Cardiac ventricle fibroblast (primary cell): Measurements from ENCODE around the gene OR8A1. TPM values are rescaled to one million over a fixed set of nuclear protein-coding genes. Genes with fewer than 3 reads are reported as not detected.

Experiments
- total RNA-seq: library from RNA; depleted of rRNA; stranded (reverse); fragments of >200 nt; gene quantifications from 2 replicates; pipeline ENCODE4 v1.2.3, GENCODE V29; 2015

Gene OR8A1
- not detected in 2 replicates for total RNA-seq

DNA sequence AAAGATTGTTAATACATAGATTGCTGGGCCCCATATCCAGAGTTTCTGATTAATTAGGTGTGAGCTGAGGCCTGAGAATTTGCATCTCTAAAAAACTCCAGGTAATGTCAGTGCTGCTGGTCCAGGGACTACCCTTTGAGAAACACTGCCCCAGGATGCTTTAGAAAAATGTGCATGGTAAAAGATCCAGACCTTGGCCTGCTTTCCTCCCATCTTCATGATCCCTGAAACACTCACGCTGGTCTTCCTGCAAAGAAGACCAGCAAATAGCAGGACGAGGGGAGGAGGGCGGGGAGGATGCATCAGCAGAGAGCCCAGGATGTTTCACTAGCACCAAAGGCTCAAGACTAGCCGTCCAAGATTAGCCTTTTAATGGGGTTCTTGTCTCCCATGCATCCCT lies at the start of gene OR8A1:
OR8A1 (plus strand) TSS at position 301 of the 400 bp plus-strand sequence. CDS start 123 bp downstream, outside the sequence.

DNA sequence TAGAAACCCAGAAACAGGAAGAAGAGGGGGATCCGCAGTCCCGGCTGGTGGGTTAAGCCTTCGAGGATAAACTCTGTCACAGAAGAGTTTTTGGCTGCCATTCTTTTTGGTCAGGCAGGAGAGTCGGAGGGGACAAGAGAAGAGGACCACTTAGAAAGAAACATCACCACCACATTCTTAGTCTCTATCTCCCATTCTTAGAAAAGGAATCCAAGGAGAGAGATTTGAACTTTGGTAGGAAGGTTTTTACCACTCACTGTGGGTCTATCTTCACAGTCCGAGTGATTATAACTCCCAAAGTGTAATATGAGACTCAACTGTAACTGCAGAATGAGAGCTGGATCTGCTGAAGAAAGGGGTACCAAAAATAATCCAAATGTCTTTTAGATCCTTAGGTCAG lies 26.2 kb upstream of the OR8A1 start, which contains the start of gene OR8B12:
OR8B12 (minus strand) TSS at position 101 of the 400 bp plus-strand sequence; CDS start at position 101, 0 bp downstream.

GRCh38 chr11:124611064-124611463 lies 41.3 kb downstream of the OR8A1 start, which contains the start of gene PANX3:
TSS of gene PANX3 (plus strand) at chr11:124611428. CDS start at chr11:124611557, 129 bp downstream.

Other genes starting within 250 kb of the OR8A1 start
- not detected in 2 replicates for gene OR8D2, start 249.8 kb upstream of the OR8A1 start, total RNA-seq
- gene OR8B2, start 185.5 kb upstream of the OR8A1 start, total RNA-seq, result not detected in 2 replicates
- gene OR8B3, start 171.0 kb upstream of the OR8A1 start, total RNA-seq, result not detected in 2 replicates
- gene OR8B4, start 145.1 kb upstream of the OR8A1 start, total RNA-seq, result not detected in 2 replicates
- not detected in 2 replicates for gene OR8B8, start 124.3 kb upstream of the OR8A1 start, total RNA-seq
- gene OR8B12, start 26.3 kb upstream of the OR8A1 start, total RNA-seq, result not detected in 2 replicates
- not detected in 2 replicates for gene PANX3, start 41.4 kb downstream of the OR8A1 start, total RNA-seq
- 18.7 and 22.3 TPM in 2 replicates for gene TBRG1, start 52.9 kb downstream of the OR8A1 start, total RNA-seq
- gene SIAE, start 103.7 kb downstream of the OR8A1 start, total RNA-seq, result 37.9 and 40.4 TPM in 2 replicates
- gene SPA17, start 103.9 kb downstream of the OR8A1 start, total RNA-seq, result 1.7 and 2.1 TPM in 2 replicates
- 0.39 TPM in 1 of 2 replicates, not detected in the other for gene NRGN, start 169.9 kb downstream of the OR8A1 start, total RNA-seq
- gene VSIG2, start 182.3 kb downstream of the OR8A1 start, total RNA-seq, result not detected in 2 replicates
- gene ESAM, start 192.3 kb downstream of the OR8A1 start, total RNA-seq, result 8.5 and 10.4 TPM in 2 replicates
- 6.0 and 10.4 TPM in 2 replicates for gene MSANTD2, start 230.4 kb downstream of the OR8A1 start, total RNA-seq